Kidney (tissue), 14 donors: Measurements from ENCODE around the gene MPDU1. TPM values are rescaled to one million over a fixed set of nuclear protein-coding genes. Genes with fewer than 3 reads are reported as not detected.

ENCODE experiments used
- DNase-seq, 5 donors: peaks; one replicate each; pipeline ENCODE4 v3.0.0-alpha.2; 2013 to 2020
- FAIRE-seq: peaks from 2 replicates; lab custom pipeline; 2012; peaks lifted over from hg19 to GRCh38; lab: Jason Lieb, UNC
- H3K27ac ChIP-seq, 2 donors: one replicate each; pipeline ENCODE4 v1.7.0; 2013; ENCODE audit warnings: low read depth in 2 of 2, low read length in 2 of 2, inconsistent platforms in 1 of 2
- H3K27me3 ChIP-seq: one replicate; pipeline ENCODE4 v1.7.1; 2013; ENCODE audit warnings: low read length, inconsistent platforms; ENCODE audit not compliant: control insufficient read depth, insufficient read depth
- H3K36me3 ChIP-seq, 3 donors: one replicate each; pipeline versions ENCODE4 v1.7.0 to v1.7.1; 2013; ENCODE audit warnings: low read length in 3 of 3, control low read depth in 1 of 3, inconsistent platforms in 1 of 3; ENCODE audit not compliant: insufficient read depth in 3 of 3, control insufficient read depth in 2 of 3
- H3K4me1 ChIP-seq, 3 donors: one replicate each; pipeline versions ENCODE4 v1.7.0 to v1.7.1; 2013; ENCODE audit warnings: low read length in 3 of 3, inconsistent platforms in 1 of 3, low read depth in 1 of 3; ENCODE audit not compliant: control insufficient read depth in 2 of 3, insufficient read depth in 2 of 3
- H3K4me3 ChIP-seq, 3 donors: one replicate each; pipeline versions ENCODE4 v1.7.0 to v1.8.1; 2013; ENCODE audit warnings: low read length in 3 of 3, control low read depth in 1 of 3, inconsistent platforms in 1 of 3
- H3K9ac ChIP-seq, 3 donors: one replicate each; pipeline versions ENCODE4 v1.7.0 to v1.7.1; 2013; ENCODE audit warnings: low read length in 3 of 3, control low read depth in 1 of 3, inconsistent platforms in 1 of 3
- H3K9me3 ChIP-seq, 3 donors: one replicate each; pipeline versions ENCODE4 v1.7.0 to v1.7.1; 2013; ENCODE audit warnings: low read length in 3 of 3, control low read depth in 1 of 3, inconsistent platforms in 1 of 3; ENCODE audit not compliant: control insufficient read depth in 2 of 3, insufficient read depth in 1 of 3
- intact Hi-C: fragments of 100-400 bp; cut with DNase I; formaldehyde crosslinking; loops from one replicate; pipeline ENCODE4 v1.11.1; 2022
- polyA plus RNA-seq: library from polyadenylated mRNA; stranded (reverse); fragments of 350-450 nt; fragmentation: Illumina TruSeq; extraction: RNeasy Lipid Tissue Mini Kit (QIAGEN cat#74804); gene quantifications from one replicate; pipeline ENCODE4 v1.2.3, GENCODE V29; 2014; ENCODE audit warnings: low read depth, low replicate concordance; ENCODE audit not compliant: insufficient read depth
- total RNA-seq: library from RNA; stranded (reverse); fragmentation: NEBNext Ultra II Directional; extraction: Animal tissue kit (Norgen Biotek cat#: 25700); gene quantifications from one replicate; pipeline ENCODE4 v1.2.1, GENCODE V29; 2021
- TF ChIP-seq, protein P1 (sequence below): IDR thresholded peaks from 3 replicates; pipeline ENCODE4 v1.5.1; 2012; ENCODE audit warnings: mild to moderate bottlenecking, moderate library complexity, borderline replicate concordance; ENCODE audit not compliant: insufficient read depth; ENCODE audit errors: extremely low read depth
- donor health status: control.
- donor health status: control.
- donor health status: control.
- donor health status: control.
- donor health status: control.
- donor health status: DM: yes; HTN: yes; CAD: no.
- donor health status: Normal renal cell carcinoma (clear cell type).

MPDU1 gene
- total and polyA plus RNA-seq, 2 donors from 2014 or later: 54.2 to 145 TPM

- Histone ChIP-seq H3K27me3 (no peaks in the 10 kb centered on the region), H3K4me1 (peaks cover 0 to 7% (median 3%) of the 10 kb centered on the region in 3 donors), H3K27ac (peak overlapping the region; percentile 59 to 75), H3K4me3 (peak overlapping the region in 1 of 3 donors; percentile 2), H3K9me3 (peaks cover 0 to 7% (median 0%) of the 10 kb centered on the region in 3 donors), H3K36me3 (no peaks in the 10 kb centered on the region), H3K9ac (no peak overlapping the region)
- TF ChIP-seq, protein P1, sequence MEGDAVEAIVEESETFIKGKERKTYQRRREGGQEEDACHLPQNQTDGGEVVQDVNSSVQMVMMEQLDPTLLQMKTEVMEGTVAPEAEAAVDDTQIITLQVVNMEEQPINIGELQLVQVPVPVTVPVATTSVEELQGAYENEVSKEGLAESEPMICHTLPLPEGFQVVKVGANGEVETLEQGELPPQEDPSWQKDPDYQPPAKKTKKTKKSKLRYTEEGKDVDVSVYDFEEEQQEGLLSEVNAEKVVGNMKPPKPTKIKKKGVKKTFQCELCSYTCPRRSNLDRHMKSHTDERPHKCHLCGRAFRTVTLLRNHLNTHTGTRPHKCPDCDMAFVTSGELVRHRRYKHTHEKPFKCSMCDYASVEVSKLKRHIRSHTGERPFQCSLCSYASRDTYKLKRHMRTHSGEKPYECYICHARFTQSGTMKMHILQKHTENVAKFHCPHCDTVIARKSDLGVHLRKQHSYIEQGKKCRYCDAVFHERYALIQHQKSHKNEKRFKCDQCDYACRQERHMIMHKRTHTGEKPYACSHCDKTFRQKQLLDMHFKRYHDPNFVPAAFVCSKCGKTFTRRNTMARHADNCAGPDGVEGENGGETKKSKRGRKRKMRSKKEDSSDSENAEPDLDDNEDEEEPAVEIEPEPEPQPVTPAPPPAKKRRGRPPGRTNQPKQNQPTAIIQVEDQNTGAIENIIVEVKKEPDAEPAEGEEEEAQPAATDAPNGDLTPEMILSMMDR: no peak
- intact Hi-C loops: no loop called here
- DNase-seq (peak in 1 of 5 donors; percentile 32), FAIRE-seq (no peak)
These were observed 44.6 kb upstream of the MPDU1 start for GRCh38 chr17:7538891-7539545.

DNA sequence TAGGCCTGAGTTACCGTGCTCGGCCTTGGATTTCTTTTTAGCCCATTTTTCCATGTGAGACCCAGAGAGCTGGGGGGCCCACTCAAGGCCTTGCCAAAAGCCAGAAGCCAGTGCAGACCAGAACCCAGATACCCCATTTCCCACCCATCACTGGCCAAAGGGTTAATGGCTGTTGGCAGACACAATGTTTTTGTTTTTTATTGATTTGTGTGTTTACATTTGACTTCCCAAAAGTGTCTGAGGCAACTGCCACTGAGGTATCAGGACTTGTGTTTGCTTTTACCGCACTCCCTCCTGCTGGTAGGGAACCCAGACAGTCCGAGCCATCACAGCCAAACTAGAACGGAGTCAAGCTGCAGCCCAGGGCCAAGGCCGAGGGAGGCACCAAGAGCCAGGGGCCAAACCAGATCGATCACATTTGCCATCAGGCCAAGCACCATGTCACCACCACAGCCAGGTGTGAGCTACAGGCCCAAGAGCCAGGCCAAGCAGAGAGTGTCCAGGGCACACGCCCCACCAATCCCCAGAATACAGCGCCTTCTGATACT is 42.5 kb upstream of the MPDU1 start:
- intact Hi-C loops: no loop called here
- TF ChIP-seq, protein P1: no peak
- FAIRE-seq (no peak), DNase-seq (peak in 1 of 5 donors; percentile 34)
- no peak overlapping the region for H3K4me3 ChIP-seq
- H3K27ac ChIP-seq: no peak overlapping the region
- H3K36me3 ChIP-seq: no peaks in the 10 kb centered on the region
- peaks cover 0 to 7% (median 0%) of the 10 kb centered on the region in 3 donors for H3K9me3 ChIP-seq
- H3K27me3 ChIP-seq: no peaks in the 10 kb centered on the region
- no peak overlapping the region for H3K9ac ChIP-seq
- peaks cover 0 to 9% (median 3%) of the 10 kb centered on the region in 3 donors for H3K4me1 ChIP-seq

DNA sequence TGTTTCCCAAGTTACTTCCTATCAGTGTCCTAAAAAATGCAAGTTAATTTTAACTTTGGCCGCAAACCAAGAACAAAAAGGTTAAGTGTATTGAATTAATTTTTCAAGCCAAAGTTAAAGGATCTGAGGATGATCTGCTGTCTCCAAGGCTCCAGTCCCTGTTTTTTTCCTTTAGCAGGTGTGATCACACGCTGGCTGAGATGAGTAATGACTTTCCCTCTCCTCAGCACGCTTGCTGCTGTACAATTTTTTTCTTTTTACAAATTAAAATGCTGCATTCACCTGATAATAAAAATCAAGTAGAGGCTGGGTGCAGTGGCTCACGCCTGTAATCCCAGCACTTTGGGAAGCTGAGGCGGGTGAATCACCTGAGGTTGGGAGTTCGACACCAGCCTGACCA is 38.7 kb upstream of the MPDU1 start:
- Histone ChIP-seq H3K9me3 (no peaks in the 10 kb centered on the region), H3K4me3 (no peak overlapping the region), H3K36me3 (no peaks in the 10 kb centered on the region), H3K27ac (no peak overlapping the region), H3K9ac (no peak overlapping the region), H3K4me1 (peaks cover 0 to 12% (median 10%) of the 10 kb centered on the region in 3 donors), H3K27me3 (no peaks in the 10 kb centered on the region)
- intact Hi-C loops: no loop called here
- DNase-seq: no peak
- TF ChIP-seq, protein P1: no peak
- FAIRE-seq: peak; percentile 41
